Esophagus squamous epithelium (tissue), 5 donors: ENCODE results near the gene KCNH4. TPM values are rescaled to one million over a fixed set of nuclear protein-coding genes. Genes with fewer than 3 reads are reported as not detected.
"Not testable (repeated sequence)": the region's sequence is repeated elsewhere in the genome, so short reads cannot be mapped to it uniquely, and the experiment has no call there.

Experiments used
- DNase-seq: peaks from one replicate; lab custom pipeline; 2025; lab: John Stamatoyannopoulos, UW
- H3K27ac ChIP-seq, 4 donors: fragments of 200-600 bp; sonication (generic); one replicate each; pipeline ENCODE4 v1.5.1; 2016 to 2019; ENCODE audit warnings: mild to moderate bottlenecking in 1 of 4
- H3K27me3 ChIP-seq, 4 donors: fragments of 200-600 bp; sonication (generic); 1 replicate in 3 of 4; 2 replicates in 1 of 4; pipeline versions ENCODE4 v1.5.1 to v1.6.0; 2017 to 2021; ENCODE audit warnings: antibody characterized with exemption in 1 of 4
- H3K36me3 ChIP-seq, 3 donors: fragments of 200-600 bp; sonication (generic); one replicate each; pipeline ENCODE4 v1.5.1; 2016 to 2019
- H3K4me1 ChIP-seq, 3 donors: fragments of 200-600 bp; sonication (generic); one replicate each; pipeline ENCODE4 v1.5.1; 2017 to 2019
- H3K4me3 ChIP-seq, 4 donors: fragments of 200-600 bp; sonication (generic); 1 replicate in 3 of 4; 2 replicates in 1 of 4; pipeline ENCODE4 v1.5.1; 2016 to 2019; ENCODE audit warnings: mild to moderate bottlenecking in 2 of 4, moderate library complexity in 1 of 4
- H3K9me3 ChIP-seq, 3 donors: fragments of 200-600 bp; sonication (generic); one replicate each; pipeline ENCODE4 v1.5.1; 2016 to 2019
- POLR2A ChIP-seq, 4 donors: fragments of 450-650 bp; IDR thresholded peaks; one replicate each; pipeline ENCODE4 v1.6.1; 2017; ENCODE audit warnings: antibody characterized with exemption in 4 of 4, mild to moderate bottlenecking in 4 of 4, moderate library complexity in 3 of 4
- WGBS, 2 donors: methylation state at CpG; one replicate each; pipeline ENCODE4 v1.1.5; 2018; 5-methylcytosine and 5-hydroxymethylcytosine counted together
- intact Hi-C: fragments of 100-400 bp; cut with DNase I; formaldehyde crosslinking; loops from one replicate; pipeline ENCODE4 v1.15.0; 2022
- total RNA-seq, 4 donors: library from RNA; depleted of rRNA; stranded (reverse); fragments of >200 nt; gene quantifications; one replicate each; pipeline ENCODE4 v1.1.0, GENCODE V29; 2016
- TF ChIP-seq, protein P1 (sequence below), 6 experiments: fragments of 450-650 bp in 4 of 6; fragments of 200-600 bp in 2 of 6; sonication (generic) in 2 of 6; IDR thresholded peaks; one replicate each; pipeline ENCODE4 v1.5.1; 2016 to 2019; ENCODE audit warnings: antibody characterized with exemption in 6 of 6, mild to moderate bottlenecking in 4 of 6, moderate library complexity in 4 of 6
- donor health status: DM: yes; HTN: yes; CAD: no.

KCNH4 gene
- total RNA-seq, 4 donors from 2014 or later: under 0.01 to 0.09 TPM; not detected in 2

DNA sequence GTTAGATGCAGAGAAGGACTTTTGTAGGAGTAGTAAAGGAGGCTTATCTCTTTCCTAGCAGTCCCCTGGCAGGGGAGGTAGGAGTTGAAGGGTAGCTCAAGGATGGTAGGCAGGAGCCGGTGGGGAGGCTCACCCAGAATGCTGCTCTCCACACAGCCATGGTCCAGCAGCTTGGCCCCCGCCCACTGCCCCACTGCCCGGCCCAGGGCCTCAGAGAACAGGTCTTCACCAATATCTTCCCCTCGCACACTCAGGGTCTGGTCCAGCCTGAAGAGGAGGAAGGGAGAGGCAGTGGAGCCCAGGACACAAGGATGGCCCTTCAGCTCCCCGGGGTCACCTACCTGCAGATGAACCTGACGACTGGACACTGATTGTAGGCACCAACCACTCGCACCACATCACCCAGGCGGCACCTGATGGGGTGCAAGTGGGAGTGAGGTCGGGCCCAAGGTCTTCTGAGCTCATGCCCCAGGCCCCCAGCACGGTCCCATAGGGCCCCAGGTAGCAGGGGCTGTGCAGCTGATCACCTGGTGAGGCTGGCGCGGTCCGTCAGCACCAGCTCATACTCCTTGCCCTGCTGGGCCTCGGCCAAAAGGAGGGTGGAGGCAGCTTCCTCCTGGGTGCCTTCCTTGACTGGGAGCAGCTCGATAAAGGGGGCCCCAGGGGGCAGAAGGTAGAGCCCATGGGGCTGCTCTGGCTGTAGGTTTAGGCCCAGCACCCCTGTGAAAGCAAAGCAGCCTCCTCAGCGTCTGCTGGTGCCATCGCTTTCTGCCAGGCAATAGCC, 9.7 kb upstream of the KCNH4 start:
- 89 to 100% methylated on average over 4 to 9 of the region's 17 CpGs for WGBS, 2 donors
- no peaks in the 10 kb centered on the region for H3K36me3 ChIP-seq
- no peak overlapping the region for H3K27ac ChIP-seq
- TF ChIP-seq, protein P1, sequence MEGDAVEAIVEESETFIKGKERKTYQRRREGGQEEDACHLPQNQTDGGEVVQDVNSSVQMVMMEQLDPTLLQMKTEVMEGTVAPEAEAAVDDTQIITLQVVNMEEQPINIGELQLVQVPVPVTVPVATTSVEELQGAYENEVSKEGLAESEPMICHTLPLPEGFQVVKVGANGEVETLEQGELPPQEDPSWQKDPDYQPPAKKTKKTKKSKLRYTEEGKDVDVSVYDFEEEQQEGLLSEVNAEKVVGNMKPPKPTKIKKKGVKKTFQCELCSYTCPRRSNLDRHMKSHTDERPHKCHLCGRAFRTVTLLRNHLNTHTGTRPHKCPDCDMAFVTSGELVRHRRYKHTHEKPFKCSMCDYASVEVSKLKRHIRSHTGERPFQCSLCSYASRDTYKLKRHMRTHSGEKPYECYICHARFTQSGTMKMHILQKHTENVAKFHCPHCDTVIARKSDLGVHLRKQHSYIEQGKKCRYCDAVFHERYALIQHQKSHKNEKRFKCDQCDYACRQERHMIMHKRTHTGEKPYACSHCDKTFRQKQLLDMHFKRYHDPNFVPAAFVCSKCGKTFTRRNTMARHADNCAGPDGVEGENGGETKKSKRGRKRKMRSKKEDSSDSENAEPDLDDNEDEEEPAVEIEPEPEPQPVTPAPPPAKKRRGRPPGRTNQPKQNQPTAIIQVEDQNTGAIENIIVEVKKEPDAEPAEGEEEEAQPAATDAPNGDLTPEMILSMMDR (IDR thresholded peaks at IDR 0.05): no peak
- TF ChIP-seq POLR2A (IDR thresholded peaks at IDR 0.05): no peak
- DNase-seq: no peak
- no peak overlapping the region for H3K4me3 ChIP-seq
- no peaks in the 10 kb centered on the region for H3K9me3 ChIP-seq
- intact Hi-C loops: no loop called here
- peaks cover 0 to 4% (median 0%) of the 10 kb centered on the region in 4 donors for H3K27me3 ChIP-seq
- H3K4me1 ChIP-seq: peaks cover 12 to 27% (median 14%) of the 10 kb centered on the region in 3 donors

DNA sequence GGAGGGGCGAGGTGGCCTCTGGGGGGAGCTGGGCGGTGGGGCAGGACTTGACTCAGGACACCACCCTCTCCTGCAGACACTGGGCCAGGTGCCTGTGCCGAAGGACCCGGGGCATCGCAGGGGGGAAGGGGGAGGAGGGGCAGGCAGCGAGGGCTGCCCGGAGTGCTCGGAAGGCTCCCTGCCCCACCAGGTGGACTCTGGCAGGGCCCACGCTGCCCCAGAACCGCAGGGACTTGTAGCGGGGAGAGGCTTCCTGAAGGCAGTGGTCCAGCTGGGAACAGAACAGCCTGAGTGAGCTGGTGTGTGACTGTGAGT, 8.7 kb upstream of the KCNH4 start:
- H3K4me1 ChIP-seq: peaks cover 13 to 29% (median 13%) of the 10 kb centered on the region in 3 donors
- H3K27me3 ChIP-seq: peaks cover 0 to 11% (median 0%) of the 10 kb centered on the region in 4 donors
- TF ChIP-seq, protein P1 (IDR thresholded peaks at IDR 0.05): no peak
- TF ChIP-seq POLR2A (IDR thresholded peaks at IDR 0.05): no peak
- no peak overlapping the region for H3K4me3 ChIP-seq
- no peak for DNase-seq
- intact Hi-C loops: no loop called here
- no peaks in the 10 kb centered on the region for H3K36me3 ChIP-seq
- 67 to 71% methylated on average over 2 to 9 of the region's 11 CpGs for WGBS, 2 donors
- no peak overlapping the region for H3K27ac ChIP-seq
- no peaks in the 10 kb centered on the region for H3K9me3 ChIP-seq

- TF ChIP-seq, protein P1 (IDR thresholded peaks at IDR 0.05): no peak
- TF ChIP-seq POLR2A (IDR thresholded peaks at IDR 0.05): no peak
- Histone ChIP-seq H3K4me3 (no peak overlapping the region), H3K4me1 (peaks cover 15 to 29% (median 18%) of the 10 kb centered on the region in 3 donors), H3K9me3 (no peaks in the 10 kb centered on the region), H3K27ac (no peak overlapping the region), H3K27me3 (peaks cover 0 to 17% (median 0%) of the 10 kb centered on the region in 4 donors), H3K36me3 (no peaks in the 10 kb centered on the region)
- 63 to 79% methylated on average over 10 to 12 of the region's 19 CpGs for WGBS, 2 donors
- DNase-seq: no peak
- intact Hi-C loops: no loop called here
Observed at GRCh38 chr17:42188749-42189650, 8.1 kb upstream of the KCNH4 start.

DNA sequence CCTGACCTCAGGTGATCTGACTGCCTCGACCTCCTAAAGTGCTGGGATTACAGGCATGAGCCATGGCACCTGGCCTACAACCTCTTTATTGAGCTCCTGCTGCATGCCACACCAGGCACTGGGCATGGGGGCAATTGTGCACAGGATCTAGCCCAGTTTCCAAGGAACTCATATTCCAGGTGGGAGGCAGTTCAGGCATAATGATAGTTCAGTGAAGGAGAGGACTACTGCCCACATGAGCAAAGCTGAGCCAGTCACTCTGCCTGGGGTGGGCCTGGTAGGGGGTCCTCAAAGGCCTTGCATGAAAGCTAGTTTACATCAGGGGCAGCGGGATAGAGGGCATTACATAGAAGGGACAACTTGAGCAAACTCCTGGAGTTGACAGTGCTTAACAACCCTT, 6.9 kb upstream of the KCNH4 start:
- 66 to 90% methylated on average over 1 to 2 of the region's 2 CpGs for WGBS, 2 donors

GRCh38 chr17:42186191-42186590, 5.2 kb upstream of the KCNH4 start:
- H3K4me3 ChIP-seq, H3K36me3 ChIP-seq, H3K9me3 ChIP-seq, intact Hi-C loops, DNase-seq, H3K27ac ChIP-seq: not testable (repeated sequence)
- Histone ChIP-seq H3K4me1 (peaks cover 15 to 30% (median 15%) of the 10 kb centered on the region in 3 donors), H3K27me3 (peaks cover 0 to 45% (median under 1%) of the 10 kb centered on the region in 4 donors)
- WGBS, 2 donors: 80 to 86% methylated on average over 5 of the region's 5 CpGs

More for the DNA sequence above, 6.9 kb upstream of the KCNH4 start:
- H3K4me3 ChIP-seq: no peak overlapping the region
- TF ChIP-seq POLR2A (IDR thresholded peaks at IDR 0.05): no peak
- TF ChIP-seq, protein P1 (IDR thresholded peaks at IDR 0.05): no peak
- no peaks in the 10 kb centered on the region for H3K36me3 ChIP-seq
- DNase-seq: no peak
- no peaks in the 10 kb centered on the region for H3K9me3 ChIP-seq
- peaks cover 0 to 29% (median 0%) of the 10 kb centered on the region in 4 donors for H3K27me3 ChIP-seq
- H3K27ac ChIP-seq: no peak overlapping the region
- intact Hi-C loops: no loop called here
- peaks cover 11 to 29% (median 15%) of the 10 kb centered on the region in 3 donors for H3K4me1 ChIP-seq
